Thyroid gland (tissue), 4 donors: Measurements from ENCODE around the gene CASP12. TPM values are rescaled to one million over a fixed set of nuclear protein-coding genes. Genes with fewer than 3 reads are reported as not detected.

Experiments used
- DNase-seq, 2 donors: peaks; one replicate each; pipeline ENCODE4 v3.0.0-alpha.2; 2019
- H3K27ac ChIP-seq, 3 donors: fragments of 200-600 bp; sonication (generic); 1 replicate in 2 of 3; 2 replicates in 1 of 3; pipeline ENCODE4 v1.5.1; 2016 to 2019; ENCODE audit warnings: mild to moderate bottlenecking in 1 of 3, moderate library complexity in 1 of 3
- H3K27me3 ChIP-seq: fragments of 200-600 bp; sonication (generic); one replicate; pipeline ENCODE4 v1.5.1; 2019
- H3K36me3 ChIP-seq, 2 donors: fragments of 200-600 bp; sonication (generic); one replicate each; pipeline ENCODE4 v1.5.1; 2016 to 2019
- H3K4me1 ChIP-seq, 2 donors: fragments of 200-600 bp; sonication (generic); one replicate each; pipeline ENCODE4 v1.5.1; 2017 to 2019
- H3K4me3 ChIP-seq, 3 donors: fragments of 200-600 bp; sonication (generic); replicated peaks in 1 of 3; 1 replicate in 2 of 3; 2 replicates in 1 of 3; pipeline ENCODE4 v1.5.1; 2016; ENCODE audit warnings: mild to moderate bottlenecking in 1 of 3
- H3K9me3 ChIP-seq: fragments of 200-600 bp; sonication (generic); one replicate; pipeline ENCODE4 v1.5.1; 2017
- CTCF ChIP-seq, 6 experiments: fragments of 200-600 bp in 3 of 6; fragments of 450-650 bp in 3 of 6; sonication (generic) in 3 of 6; IDR thresholded peaks; one replicate each; pipeline ENCODE4 v1.5.1; 2016 to 2019; ENCODE audit warnings: antibody characterized with exemption in 6 of 6, mild to moderate bottlenecking in 2 of 6, inconsistent platforms in 1 of 6, moderate library complexity in 1 of 6
- POLR2A ChIP-seq, 2 donors: fragments of 450-650 bp; IDR thresholded peaks; one replicate each; pipeline ENCODE4 v1.6.1; 2017; ENCODE audit warnings: antibody characterized with exemption in 2 of 2, mild to moderate bottlenecking in 2 of 2, moderate library complexity in 1 of 2
- WGBS, 2 donors: methylation state at CpG; one replicate each; pipeline ENCODE4 v1.1.5; 2017; 5-methylcytosine and 5-hydroxymethylcytosine counted together
- intact Hi-C: fragments of 100-400 bp; cut with DNase I; formaldehyde crosslinking; loops from one replicate; pipeline ENCODE4 v1.15.1; 2023
- total RNA-seq, 4 donors: library from RNA; depleted of rRNA; stranded (reverse); fragments of >200 nt; gene quantifications; one replicate each; pipeline ENCODE4 v1.2.3, GENCODE V29; 2016

CASP12 gene
- total RNA-seq, 4 donors from 2014 or later: 1.3 to 26.1 (median 3.8) TPM

- intact Hi-C loops: no loop called here
- Histone ChIP-seq H3K27ac (no peak overlapping the region), H3K4me3 (no peak overlapping the region), H3K36me3 (no peaks in the 10 kb centered on the region), H3K4me1 (no peaks in the 10 kb centered on the region), H3K9me3 (no peaks in the 10 kb centered on the region), H3K27me3 (no peaks in the 10 kb centered on the region)
- 77 to 81% methylated on average over 2 of the region's 2 CpGs for WGBS, 2 donors
- no peak for DNase-seq
- TF ChIP-seq POLR2A (IDR thresholded peaks at IDR 0.05) (no peak), CTCF (IDR thresholded peaks at IDR 0.05) (no peak)
Observed at GRCh38 chr11:104866815-104867214, 31.4 kb downstream of the CASP12 start.

GRCh38 chr11:104858882-104859775 lies 39.1 kb downstream of the CASP12 start:
- intact Hi-C loops: no loop called here
- H3K27ac ChIP-seq: no peak overlapping the region
- 60 to 72% methylated on average over 7 of the region's 7 CpGs for WGBS, 2 donors

GRCh38 chr11:104856607-104857006 lies 41.7 kb downstream of the CASP12 start:
- intact Hi-C loops: no loop called here
- no peaks in the 10 kb centered on the region for H3K4me1 ChIP-seq
- no peak overlapping the region for H3K27ac ChIP-seq
- H3K36me3 ChIP-seq: no peaks in the 10 kb centered on the region
- TF ChIP-seq POLR2A (IDR thresholded peaks at IDR 0.05) (no peak), CTCF (IDR thresholded peaks at IDR 0.05) (no peak)
- DNase-seq: no peak
- no peaks in the 10 kb centered on the region for H3K27me3 ChIP-seq
- H3K9me3 ChIP-seq: no peaks in the 10 kb centered on the region
- no peak overlapping the region for H3K4me3 ChIP-seq

More at GRCh38 chr11:104858882-104859775, 39.1 kb downstream of the CASP12 start:
- no peaks in the 10 kb centered on the region for H3K36me3 ChIP-seq
- no peaks in the 10 kb centered on the region for H3K9me3 ChIP-seq
- H3K27me3 ChIP-seq: no peaks in the 10 kb centered on the region
- no peak overlapping the region for H3K4me3 ChIP-seq
- no peak for DNase-seq
- no peak for TF ChIP-seq POLR2A (IDR thresholded peaks at IDR 0.05)
- no peak for TF ChIP-seq CTCF (IDR thresholded peaks at IDR 0.05)
- H3K4me1 ChIP-seq: no peaks in the 10 kb centered on the region

- H3K9me3 ChIP-seq: no peaks in the 10 kb centered on the region
- WGBS, 2 donors: 87 to 89% methylated on average over 2 of the region's 2 CpGs
- no peaks in the 10 kb centered on the region for H3K36me3 ChIP-seq
- intact Hi-C loops: no loop called here
- no peak for DNase-seq
- H3K27ac ChIP-seq: no peak overlapping the region
- no peaks in the 10 kb centered on the region for H3K4me1 ChIP-seq
- TF ChIP-seq CTCF (IDR thresholded peaks at IDR 0.05) (no peak), POLR2A (IDR thresholded peaks at IDR 0.05) (no peak)
- no peaks in the 10 kb centered on the region for H3K27me3 ChIP-seq
- H3K4me3 ChIP-seq: no peak overlapping the region
Observed at GRCh38 chr11:104855965-104856364, 42.3 kb downstream of the CASP12 start.

- no peak for DNase-seq
- Histone ChIP-seq H3K36me3 (no peaks in the 10 kb centered on the region), H3K4me1 (no peaks in the 10 kb centered on the region), H3K27ac (no peak overlapping the region), H3K4me3 (no peak overlapping the region), H3K9me3 (no peaks in the 10 kb centered on the region), H3K27me3 (no peaks in the 10 kb centered on the region)
- no peak for TF ChIP-seq CTCF (IDR thresholded peaks at IDR 0.05)
- TF ChIP-seq POLR2A (IDR thresholded peaks at IDR 0.05): no peak
- 98 to 99% methylated on average over 3 of the region's 3 CpGs for WGBS, 2 donors
- intact Hi-C loops: no loop called here
Observed at GRCh38 chr11:104853276-104853675, 45.0 kb downstream of the CASP12 start.
